Astrocyte of the cerebellum (primary cell): ENCODE measurements around the gene CTIF.

Experiments
- DNase-seq: peaks from one replicate; pipeline ENCODE4 v3.0.0-alpha.2; 2011; ENCODE audit warnings: low read depth
- H3K4me3 ChIP-seq: 2 replicates; pipeline ENCODE4 v1.5.1; 2011; ENCODE audit warnings: mild to moderate bottlenecking, low read depth, low read length, moderate library complexity
- in situ Hi-C: cut with HindIII; loops from 2 replicates; pipeline ENCODE4 v1.10.0; 2017; ENCODE audit warnings: low sequenced_read_pairs
- TF ChIP-seq, protein P1 (sequence below): IDR thresholded peaks from 2 replicates; pipeline ENCODE4 v1.5.1; 2012; ENCODE audit warnings: low read length, low read depth, moderate library complexity, mild to moderate bottlenecking; ENCODE audit errors: missing control alignments

CTIF gene

DNA sequence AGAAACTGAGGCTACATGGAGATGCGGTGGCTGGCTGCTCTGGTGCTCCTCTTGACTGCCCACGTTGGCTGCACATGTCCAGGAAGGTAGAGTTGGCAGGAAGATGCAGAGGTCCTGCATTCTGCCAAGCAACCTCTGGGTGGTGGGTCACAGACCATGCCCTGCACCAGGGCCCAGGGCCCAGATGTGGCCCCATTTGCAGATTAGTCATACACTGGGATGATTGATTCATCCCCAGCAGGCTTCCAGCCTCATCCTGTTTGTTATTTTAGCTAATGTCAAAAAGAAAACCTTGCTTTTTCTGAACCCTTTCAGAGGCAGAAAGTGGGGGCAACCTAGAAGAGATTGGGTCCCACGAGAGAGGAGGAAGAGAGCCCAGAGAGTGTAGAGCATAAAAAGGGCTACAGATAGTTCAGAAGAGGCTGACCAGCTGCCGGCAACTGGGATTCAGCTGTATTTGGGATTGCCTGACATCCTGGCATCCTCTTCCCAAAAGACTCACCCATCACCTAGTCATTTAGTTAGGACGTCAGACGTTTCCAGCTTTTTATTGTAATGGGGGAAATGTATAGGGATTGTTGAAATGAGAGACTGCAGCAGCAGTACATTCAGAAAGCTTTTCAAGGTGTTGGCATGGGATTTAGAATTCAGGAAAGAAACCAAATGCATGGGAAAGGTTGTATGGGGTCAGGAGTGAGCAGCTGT, 101.9 kb downstream of the CTIF start:
- in situ Hi-C loops: no loop called here
- TF ChIP-seq, protein P1, sequence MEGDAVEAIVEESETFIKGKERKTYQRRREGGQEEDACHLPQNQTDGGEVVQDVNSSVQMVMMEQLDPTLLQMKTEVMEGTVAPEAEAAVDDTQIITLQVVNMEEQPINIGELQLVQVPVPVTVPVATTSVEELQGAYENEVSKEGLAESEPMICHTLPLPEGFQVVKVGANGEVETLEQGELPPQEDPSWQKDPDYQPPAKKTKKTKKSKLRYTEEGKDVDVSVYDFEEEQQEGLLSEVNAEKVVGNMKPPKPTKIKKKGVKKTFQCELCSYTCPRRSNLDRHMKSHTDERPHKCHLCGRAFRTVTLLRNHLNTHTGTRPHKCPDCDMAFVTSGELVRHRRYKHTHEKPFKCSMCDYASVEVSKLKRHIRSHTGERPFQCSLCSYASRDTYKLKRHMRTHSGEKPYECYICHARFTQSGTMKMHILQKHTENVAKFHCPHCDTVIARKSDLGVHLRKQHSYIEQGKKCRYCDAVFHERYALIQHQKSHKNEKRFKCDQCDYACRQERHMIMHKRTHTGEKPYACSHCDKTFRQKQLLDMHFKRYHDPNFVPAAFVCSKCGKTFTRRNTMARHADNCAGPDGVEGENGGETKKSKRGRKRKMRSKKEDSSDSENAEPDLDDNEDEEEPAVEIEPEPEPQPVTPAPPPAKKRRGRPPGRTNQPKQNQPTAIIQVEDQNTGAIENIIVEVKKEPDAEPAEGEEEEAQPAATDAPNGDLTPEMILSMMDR: no peak
- H3K4me3 ChIP-seq: no peak overlapping the region
- no peak for DNase-seq

DNA sequence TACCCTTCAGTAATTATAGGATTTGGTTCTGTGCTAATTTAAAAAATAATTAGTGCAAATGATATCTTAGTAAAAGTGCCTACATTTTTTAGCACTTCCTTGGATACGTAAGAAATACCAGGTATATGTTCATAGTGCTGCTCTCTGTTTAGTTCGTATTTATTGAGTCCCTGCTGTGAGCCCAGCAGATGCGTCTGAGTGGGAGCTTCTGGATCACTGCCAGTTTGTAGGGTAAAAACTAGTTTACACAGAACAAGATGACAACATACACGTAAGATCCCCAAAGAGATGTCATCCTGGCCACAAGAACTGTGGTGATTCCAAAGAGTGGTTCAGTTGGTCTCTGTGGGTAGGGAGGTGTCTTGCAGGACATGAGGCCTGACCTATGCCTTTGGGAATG, 103.2 kb downstream of the CTIF start:
- DNase-seq: no peak
- H3K4me3 ChIP-seq: no peak overlapping the region
- TF ChIP-seq, protein P1: no peak
- in situ Hi-C loops: no loop called here

DNA sequence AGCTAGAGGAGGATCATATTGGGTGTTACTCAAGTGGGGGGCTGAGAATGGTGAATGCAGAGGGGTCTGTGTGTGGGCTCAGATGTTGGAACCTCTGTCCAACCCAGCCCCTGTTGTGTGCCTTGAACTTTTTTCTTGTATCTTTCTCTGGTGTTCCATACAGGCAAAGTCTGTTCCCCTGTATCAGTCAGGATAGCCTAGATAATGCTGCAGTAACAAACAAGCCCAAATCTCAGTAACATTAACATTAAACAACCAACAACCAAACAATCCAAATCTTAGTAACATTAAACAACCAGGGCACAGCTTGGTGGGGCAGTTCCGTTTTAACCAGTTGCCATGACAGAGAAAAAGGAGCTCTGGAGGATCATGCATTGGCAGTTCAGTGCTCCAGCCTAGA, 103.7 kb downstream of the CTIF start:
- no peak for DNase-seq
- no peak overlapping the region for H3K4me3 ChIP-seq
- TF ChIP-seq, protein P1: no peak
- in situ Hi-C loops: no loop called here

DNA sequence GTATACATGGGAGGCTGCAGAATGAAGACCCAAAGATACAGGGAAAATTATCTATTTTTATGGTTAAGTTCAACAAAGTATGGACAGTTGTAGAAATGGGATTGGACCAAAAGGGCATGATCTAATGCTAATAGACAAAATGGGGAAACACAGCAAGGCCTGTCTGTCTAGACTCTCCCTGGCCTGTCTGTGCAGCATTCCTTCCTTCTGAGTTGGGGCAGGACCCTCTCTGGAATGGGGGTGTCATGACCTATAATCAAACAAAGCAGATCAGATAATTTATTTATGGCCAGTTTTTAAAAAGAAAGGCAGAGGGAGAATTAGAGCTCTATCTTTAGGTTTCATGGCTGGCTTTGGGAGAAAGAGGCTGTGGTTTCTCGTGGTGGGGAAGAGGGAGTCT, 104.4 kb downstream of the CTIF start:
- DNase-seq: no peak
- H3K4me3 ChIP-seq: no peak overlapping the region
- TF ChIP-seq, protein P1: no peak
- in situ Hi-C loops: no loop called here

DNA sequence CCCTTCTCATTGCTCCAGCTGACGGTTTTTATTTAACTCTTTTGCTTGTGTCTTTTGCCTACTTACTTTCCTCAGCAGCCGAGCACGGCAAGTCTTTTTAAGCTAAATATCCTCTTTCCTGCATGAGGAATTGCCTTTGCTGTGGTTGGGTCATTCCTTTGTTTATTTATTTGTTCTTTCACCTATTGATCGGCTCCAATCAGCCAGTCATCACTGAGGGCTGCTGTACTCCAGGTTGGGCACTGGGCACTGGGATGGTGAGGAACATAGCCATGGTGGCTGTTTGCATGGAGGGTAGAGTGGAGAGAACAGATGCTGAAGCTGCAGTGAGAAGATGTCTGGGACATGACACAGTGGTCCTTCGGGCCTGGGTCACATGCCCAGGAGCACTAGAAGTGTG, 105.2 kb downstream of the CTIF start:
- TF ChIP-seq, protein P1: no peak
- in situ Hi-C loops: no loop called here
- no peak for DNase-seq
- no peak overlapping the region for H3K4me3 ChIP-seq

DNA sequence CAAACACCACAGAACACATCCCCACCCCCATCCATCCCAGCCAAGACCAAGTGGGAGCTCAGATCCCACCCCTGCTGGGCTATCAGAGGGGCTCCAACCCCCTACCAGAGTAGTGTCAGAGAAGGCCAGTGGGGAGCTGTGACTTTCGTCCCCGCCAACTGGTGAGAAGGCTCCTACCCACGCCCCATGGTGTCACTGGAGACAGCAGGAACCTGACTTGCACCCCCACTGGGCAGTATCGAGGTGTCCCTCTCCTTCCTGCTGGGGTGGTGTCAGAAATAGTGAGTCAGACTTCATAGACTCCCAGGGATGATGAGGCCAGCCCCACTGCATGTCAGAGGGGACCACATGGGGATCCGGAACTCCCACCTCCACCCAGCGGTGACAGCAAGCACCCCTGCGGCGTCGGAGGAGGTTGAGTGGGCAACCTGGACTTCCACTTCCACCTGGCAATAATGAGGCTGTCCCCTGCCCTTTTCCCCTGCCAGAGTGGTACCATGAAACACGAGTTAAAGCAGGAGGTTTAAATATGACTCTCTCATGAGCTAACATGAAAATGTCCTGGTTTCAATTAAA, 106.7 kb downstream of the CTIF start:
- in situ Hi-C loops: no loop called here
- no peak for DNase-seq
- TF ChIP-seq, protein P1: no peak

More for the DNA sequence above, 106.7 kb downstream of the CTIF start:
- no peak overlapping the region for H3K4me3 ChIP-seq
